ENCODE results near the gene USP13. TPM values are rescaled to one million over a fixed set of nuclear protein-coding genes. Genes with fewer than 3 reads are reported as not detected.

USP13 gene
- total RNA-seq, 2 experiments from 2014 or later = 25.8 to 49.7 TPM

- no peaks in the 10 kb centered on the region for H3K9me3 ChIP-seq (ENCODE audit: low read length)
- intact Hi-C loops (cut with micrococcal nuclease; ENCODE audit: unreplicated experiment) = no loop called here
- H3K9me2 ChIP-seq (ENCODE audit: insufficient read depth, low read length) = no peaks in the 10 kb centered on the region
- H3K36me3 ChIP-seq (ENCODE audit: insufficient read depth, low read length) = peaks cover 37% of the 10 kb centered on the region
- H4K20me1 ChIP-seq (ENCODE audit: insufficient read depth, low read length) = no peaks in the 10 kb centered on the region
- H2AFZ ChIP-seq (ENCODE audit: low read length) = no peak overlapping the region
- CTCF ChIA-PET (ENCODE audit: unreplicated experiment) = no interaction called here
- H3K27ac ChIP-seq (ENCODE audit: low read depth, low read length, poor library complexity, severe bottlenecking) = peak overlapping the region; percentile 74
- peak overlapping the region; percentile 88 for H3K4me2 ChIP-seq (ENCODE audit: low read length)
- H3K4me3 ChIP-seq (ENCODE audit: low read depth, low read length, poor library complexity, severe bottlenecking) = peak overlapping the region; percentile 87
- peaks cover 93% of the 10 kb centered on the region for H3K79me2 ChIP-seq (ENCODE audit: insufficient read depth, low read depth, low read length)
- POLR2A ChIA-PET = interaction anchor here (0.8 to 1.5 kb wide), 5 partner anchors 8 to 47 kb away, joined by 3 to 5 read pairs (median 4); no protein-coding TSS in a partner anchor
- TF ChIP-seq CTCF (conservative IDR thresholded peaks at IDR 0.05; ENCODE audit: low read length) (no peak), EZH2phosphoT487 (IDR thresholded peaks at IDR 0.05; ENCODE audit: borderline replicate concordance, low read depth, low read length) (no peak)
- H3K4me1 ChIP-seq (ENCODE audit: insufficient read depth, low read length, poor library complexity, severe bottlenecking) = peaks cover 53% of the 10 kb centered on the region
- DNase-seq (ENCODE audit: low spot score) = peak; percentile 55
- no TSS peak for BruUV-seq (replicated peaks)
These were observed 46.2 kb upstream of the USP13 start for GRCh38 chr3:179606534-179607085.

GRCh38 chr3:179608931-179609720 is 43.7 kb upstream of the USP13 start:
- 0 out of 2 replicates have a peak overlapping the region, but pooled peaks have one; percentile 22 for H2AFZ ChIP-seq (ENCODE audit: low read length)
- peaks cover 74% of the 10 kb centered on the region for H3K79me2 ChIP-seq (ENCODE audit: insufficient read depth, low read depth, low read length)
- H3K36me3 ChIP-seq (ENCODE audit: insufficient read depth, low read length) = peaks cover 29% of the 10 kb centered on the region
- peak overlapping the region; percentile 45 for H3K4me3 ChIP-seq (ENCODE audit: low read depth, low read length, poor library complexity, severe bottlenecking)
- H3K9me2 ChIP-seq (ENCODE audit: insufficient read depth, low read length) = no peaks in the 10 kb centered on the region
- H3K4me2 ChIP-seq (ENCODE audit: low read length) = peak overlapping the region; percentile 65
- intact Hi-C loops (cut with micrococcal nuclease; ENCODE audit: unreplicated experiment) = no loop called here
- BruUV-seq (replicated peaks) = no TSS peak
- H3K9me3 ChIP-seq (ENCODE audit: low read length) = no peaks in the 10 kb centered on the region
- H3K27ac ChIP-seq (ENCODE audit: low read depth, low read length, poor library complexity, severe bottlenecking) = peak overlapping the region; percentile 63
- peaks cover 53% of the 10 kb centered on the region for H3K4me1 ChIP-seq (ENCODE audit: insufficient read depth, low read length, poor library complexity, severe bottlenecking)
- ChIA-PET CTCF (ENCODE audit: unreplicated experiment) (no interaction called here), POLR2A (interaction anchor here (0.7 to 2.3 kb wide), 7 partner anchors 10 to 257 kb away, joined by 3 to 10 read pairs (median 3); no protein-coding TSS in a partner anchor)
- peak; percentile 61 for DNase-seq (ENCODE audit: low spot score)
- no peak for TF ChIP-seq CTCF (conservative IDR thresholded peaks at IDR 0.05; ENCODE audit: low read length)
- no peak for TF ChIP-seq EZH2phosphoT487 (IDR thresholded peaks at IDR 0.05; ENCODE audit: borderline replicate concordance, low read depth, low read length)
- H4K20me1 ChIP-seq (ENCODE audit: insufficient read depth, low read length) = no peaks in the 10 kb centered on the region

Measured in OCI-LY7 (cell line).